GM12801 (cell line): ENCODE results near the gene TCERG1L.

Experiments used
- TF ChIP-seq, protein P1 (sequence below): IDR thresholded peaks from one replicate; pipeline ENCODE4 v1.5.1; 2011; ENCODE audit warnings: control low read depth; ENCODE audit not compliant: insufficient read length; ENCODE audit errors: extremely low read depth

The TCERG1L gene

DNA sequence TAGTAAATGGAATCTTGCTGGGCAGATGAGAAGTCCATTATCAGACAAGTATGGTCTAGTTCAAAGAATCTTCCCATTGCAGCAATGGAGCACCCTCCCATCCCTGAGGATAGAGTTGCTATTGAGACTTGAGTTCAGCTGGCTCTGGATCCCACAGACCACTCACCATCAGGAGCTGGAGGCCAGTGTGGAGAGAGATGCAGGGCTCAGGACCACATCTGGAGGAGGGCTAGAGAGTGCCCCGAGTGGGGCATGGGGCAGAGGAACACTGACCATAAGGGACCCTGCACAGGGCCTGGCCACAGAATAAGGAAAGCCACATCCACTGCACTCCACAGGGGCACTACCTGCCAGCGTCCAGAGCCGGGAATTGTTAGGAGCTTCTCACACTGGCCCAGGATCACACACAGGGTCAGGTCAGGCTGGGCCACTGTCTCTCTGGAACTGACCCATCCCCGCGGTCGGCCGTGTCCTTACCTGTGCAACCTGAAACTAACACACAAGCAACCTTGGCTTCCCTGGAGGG, 41.3 kb upstream of the TCERG1L start:
- TF ChIP-seq, protein P1, sequence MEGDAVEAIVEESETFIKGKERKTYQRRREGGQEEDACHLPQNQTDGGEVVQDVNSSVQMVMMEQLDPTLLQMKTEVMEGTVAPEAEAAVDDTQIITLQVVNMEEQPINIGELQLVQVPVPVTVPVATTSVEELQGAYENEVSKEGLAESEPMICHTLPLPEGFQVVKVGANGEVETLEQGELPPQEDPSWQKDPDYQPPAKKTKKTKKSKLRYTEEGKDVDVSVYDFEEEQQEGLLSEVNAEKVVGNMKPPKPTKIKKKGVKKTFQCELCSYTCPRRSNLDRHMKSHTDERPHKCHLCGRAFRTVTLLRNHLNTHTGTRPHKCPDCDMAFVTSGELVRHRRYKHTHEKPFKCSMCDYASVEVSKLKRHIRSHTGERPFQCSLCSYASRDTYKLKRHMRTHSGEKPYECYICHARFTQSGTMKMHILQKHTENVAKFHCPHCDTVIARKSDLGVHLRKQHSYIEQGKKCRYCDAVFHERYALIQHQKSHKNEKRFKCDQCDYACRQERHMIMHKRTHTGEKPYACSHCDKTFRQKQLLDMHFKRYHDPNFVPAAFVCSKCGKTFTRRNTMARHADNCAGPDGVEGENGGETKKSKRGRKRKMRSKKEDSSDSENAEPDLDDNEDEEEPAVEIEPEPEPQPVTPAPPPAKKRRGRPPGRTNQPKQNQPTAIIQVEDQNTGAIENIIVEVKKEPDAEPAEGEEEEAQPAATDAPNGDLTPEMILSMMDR: no peak

DNA sequence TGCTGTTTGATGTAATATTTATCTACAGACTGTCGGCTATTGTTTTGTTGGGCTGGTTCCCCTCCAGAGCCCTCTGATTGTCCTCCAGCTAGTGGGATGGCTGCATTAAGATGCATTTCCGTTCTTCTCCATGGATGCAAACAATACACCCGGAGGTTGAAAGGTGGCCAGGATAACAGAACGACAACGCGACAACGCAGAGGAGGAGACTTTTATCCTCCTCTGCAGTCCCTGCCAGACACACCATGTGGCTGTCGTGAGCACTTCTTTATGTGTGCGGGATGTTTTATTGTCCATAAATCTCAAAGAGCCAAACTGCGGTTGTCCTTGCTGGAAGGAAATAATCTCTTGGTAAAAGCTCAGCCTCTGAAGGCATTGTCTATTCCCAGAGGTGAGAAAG, 39.1 kb upstream of the TCERG1L start:
- TF ChIP-seq, protein P1: no peak

DNA sequence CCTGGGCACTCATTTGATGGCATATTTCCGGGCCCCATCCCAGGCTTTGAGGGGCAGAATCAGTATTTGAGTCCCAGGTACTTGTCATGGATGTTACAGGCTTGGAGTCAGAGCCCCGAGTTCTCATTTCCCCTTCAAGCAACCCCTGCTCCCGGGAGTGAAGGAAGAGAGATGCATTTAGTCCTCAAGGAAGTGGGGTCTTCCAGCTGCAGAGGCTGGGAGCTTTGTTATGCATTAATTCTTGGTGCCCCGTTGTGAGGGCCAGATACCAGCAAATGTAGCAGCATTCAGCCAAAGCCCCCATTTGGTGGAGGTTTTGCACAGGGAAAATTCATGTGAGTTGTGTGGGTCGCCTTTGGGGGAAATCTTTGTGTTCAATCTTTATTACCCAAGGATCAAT, 38.7 kb upstream of the TCERG1L start:
- TF ChIP-seq, protein P1: no peak

DNA sequence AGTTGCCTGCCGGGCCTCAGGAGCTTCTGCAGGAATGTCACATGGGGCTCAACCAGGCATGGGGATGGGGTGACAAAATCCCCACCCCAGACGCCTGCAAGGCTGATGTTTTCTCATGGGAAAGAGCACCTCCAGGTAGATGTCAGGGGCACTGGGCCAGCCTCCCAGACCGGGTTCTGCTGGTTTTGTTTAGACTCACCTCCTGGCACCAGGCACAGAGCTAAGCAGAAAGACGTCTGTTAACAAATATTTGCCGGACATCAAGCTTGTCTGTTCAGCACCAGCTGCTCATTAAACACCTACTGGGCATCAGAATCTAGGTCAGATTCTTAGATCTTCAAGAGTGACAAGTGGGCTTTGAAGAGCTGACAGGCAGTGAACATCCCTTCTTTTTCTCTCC, 34.9 kb upstream of the TCERG1L start:
- TF ChIP-seq, protein P1: no peak

DNA sequence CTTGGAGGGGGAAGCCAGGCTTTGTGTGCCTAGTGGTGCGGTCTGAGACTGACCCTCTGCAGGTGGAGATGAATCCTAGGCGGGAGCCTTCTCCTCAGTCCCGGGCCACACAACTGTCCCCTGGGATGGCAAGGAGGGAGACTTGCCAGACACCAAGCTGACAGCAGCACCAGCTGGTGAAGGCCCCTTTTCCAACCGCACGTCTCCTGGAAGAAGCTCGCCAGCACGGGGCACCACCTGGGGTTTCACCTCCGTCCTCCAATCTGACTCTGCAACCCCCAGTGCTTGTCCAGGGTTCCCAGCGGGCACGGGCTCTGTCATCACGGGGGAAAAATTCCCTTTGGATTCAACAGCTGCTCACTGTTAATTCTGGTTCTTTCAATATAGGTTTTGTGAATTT, 34.2 kb upstream of the TCERG1L start:
- TF ChIP-seq, protein P1: no peak

DNA sequence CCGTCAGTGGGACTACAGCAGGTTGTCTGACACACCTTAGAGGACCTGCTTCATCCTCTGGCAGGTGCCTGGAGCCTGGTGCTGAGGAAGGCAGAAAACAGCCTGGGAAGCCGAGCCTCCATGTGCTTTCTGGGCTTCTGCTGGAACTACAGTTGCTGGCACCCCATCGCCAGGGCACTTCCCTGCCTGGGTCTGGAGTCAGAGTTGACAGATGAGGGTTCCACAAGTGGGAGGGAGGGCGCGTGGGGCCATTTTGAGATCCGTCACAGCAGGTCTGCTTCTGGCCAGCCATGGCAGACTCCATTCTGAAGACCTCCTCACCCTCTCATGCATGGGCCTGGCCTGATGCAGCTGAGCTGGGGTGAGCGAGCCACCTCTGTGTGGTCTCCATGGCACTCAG, 33.2 kb upstream of the TCERG1L start:
- TF ChIP-seq, protein P1: no peak

DNA sequence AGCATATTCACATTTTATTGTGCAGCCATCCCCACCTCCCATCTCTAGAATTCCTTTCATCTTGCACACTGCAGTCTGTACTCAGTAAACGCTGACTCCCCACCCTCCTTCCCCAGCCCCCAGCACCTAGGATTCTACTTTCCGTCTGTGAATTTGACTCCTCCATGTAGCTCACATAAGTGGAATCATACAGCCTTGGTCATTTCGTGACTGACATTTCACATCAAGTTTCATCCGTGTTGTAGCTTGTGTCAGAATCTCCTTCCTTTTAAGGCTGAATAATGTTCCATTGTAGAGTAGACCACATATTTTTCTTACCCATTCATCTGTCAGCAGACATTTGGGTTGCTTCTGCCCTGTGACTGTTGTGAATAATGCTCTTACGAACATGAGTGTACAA, 26.2 kb upstream of the TCERG1L start:
- TF ChIP-seq, protein P1: no peak

DNA sequence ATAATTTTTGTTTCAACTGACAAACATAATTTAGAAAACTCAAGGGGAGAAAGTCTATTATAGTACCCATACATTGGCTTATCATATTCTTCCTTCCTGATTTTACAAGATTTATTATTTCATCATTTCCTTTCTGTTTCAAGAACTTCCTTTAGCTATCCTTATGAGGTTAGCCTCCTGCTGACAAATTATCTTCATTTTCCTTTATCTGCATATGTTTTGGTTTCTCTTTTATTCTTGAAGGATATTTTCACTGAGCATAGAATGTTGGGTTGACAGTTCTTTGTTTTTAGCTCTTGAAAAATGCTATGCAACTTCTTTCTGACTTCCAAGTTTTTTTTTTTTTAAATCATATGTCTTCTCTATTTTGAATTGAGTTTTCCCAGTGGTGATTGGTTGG, 21.3 kb upstream of the TCERG1L start:
- TF ChIP-seq, protein P1: no peak
